NB4 (cell line): Measurements from ENCODE around the gene IL10.

ENCODE experiments used
- CTCF ChIP-seq: IDR thresholded peaks from one replicate; pipeline ENCODE4 v1.5.1; 2012; ENCODE audit warnings: low read depth, low read length
- MAX ChIP-seq: IDR thresholded peaks from 2 replicates; pipeline ENCODE4 v1.6.1; 2011; ENCODE audit warnings: low read depth, low read length
- MYC ChIP-seq: IDR thresholded peaks from 2 replicates; pipeline ENCODE4 v1.6.1; 2011; ENCODE audit warnings: low read depth, low read length
- POLR2A ChIP-seq: IDR thresholded peaks from 2 replicates; pipeline ENCODE4 v1.6.1; 2011; ENCODE audit warnings: mild to moderate bottlenecking; ENCODE audit not compliant: insufficient read length; ENCODE audit errors: extremely low read depth

DNA sequence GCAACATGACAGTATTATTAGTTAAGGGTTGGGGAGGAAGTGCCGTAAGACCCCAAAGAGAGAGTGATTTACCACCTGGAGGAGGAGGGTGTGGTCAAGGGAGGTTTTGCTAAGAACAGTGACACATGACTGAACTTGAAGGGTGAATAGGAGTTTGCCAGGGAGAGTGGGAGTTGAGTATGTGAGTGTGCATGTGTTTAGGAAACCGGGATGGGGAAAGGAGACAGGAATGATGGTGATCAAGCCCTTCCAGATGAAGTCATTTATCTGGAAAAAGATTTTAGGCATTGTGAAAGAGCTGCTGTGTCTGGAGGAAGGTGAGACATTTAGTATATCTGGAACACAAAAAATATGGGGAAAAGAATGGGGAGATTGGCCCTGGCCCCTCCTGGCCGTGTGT, 28.1 kb upstream of the IL10 start:
- TF ChIP-seq POLR2A (no peak), CTCF (no peak), MYC (no peak), MAX (no peak)
